ENCODE measurements around the gene UBE3D.
A peak's percentile ranks its signal among the peaks of the same experiment; 100 is the strongest.

Gene UBE3D

DNA sequence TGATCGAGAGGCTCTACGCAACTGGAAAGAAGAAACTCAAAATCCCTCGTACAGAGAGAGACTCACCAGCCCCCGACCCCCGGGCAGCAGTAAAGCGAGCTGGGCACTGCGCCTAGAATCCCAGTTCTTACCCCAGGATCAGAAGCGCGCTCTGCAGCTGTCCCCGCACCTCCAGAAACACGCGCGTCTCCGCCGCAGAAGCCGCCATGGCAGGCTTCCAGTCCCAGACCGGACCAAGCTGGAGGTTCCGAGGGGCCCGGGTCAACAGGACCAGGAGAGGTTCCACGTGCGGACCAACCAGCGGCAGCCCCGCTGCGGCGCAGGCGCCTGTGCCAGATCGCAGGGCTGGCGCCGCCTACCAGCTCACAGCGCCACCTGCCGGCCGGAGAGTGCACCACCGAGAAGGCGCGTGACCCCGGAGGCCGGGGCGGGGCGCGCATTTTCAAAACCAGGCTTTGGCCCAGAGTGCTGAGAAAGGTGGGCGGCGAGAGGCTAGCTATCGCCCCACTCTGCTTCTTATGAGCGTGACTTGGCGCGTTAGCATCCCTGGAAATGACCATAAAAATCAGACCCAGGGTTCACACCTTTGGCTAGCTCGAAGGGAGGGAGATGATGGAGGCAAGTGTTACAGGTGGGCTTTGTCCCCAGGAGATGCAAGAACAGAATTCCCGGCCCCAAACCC lies at the start of gene UBE3D:
Gene UBE3D (minus strand): TSS at position 331 of the 682 bp plus-strand sequence. CDS start 123 bp downstream, at position 208.
- DNase-seq, result peak; percentile 52

GRCh38 chr6:83114164-83114563 lies 48.5 kb upstream of the UBE3D start:
- DNase-seq, result no peak

- no peak for DNase-seq
Observed at GRCh38 chr6:83113258-83113657, 47.6 kb upstream of the UBE3D start.

DNA sequence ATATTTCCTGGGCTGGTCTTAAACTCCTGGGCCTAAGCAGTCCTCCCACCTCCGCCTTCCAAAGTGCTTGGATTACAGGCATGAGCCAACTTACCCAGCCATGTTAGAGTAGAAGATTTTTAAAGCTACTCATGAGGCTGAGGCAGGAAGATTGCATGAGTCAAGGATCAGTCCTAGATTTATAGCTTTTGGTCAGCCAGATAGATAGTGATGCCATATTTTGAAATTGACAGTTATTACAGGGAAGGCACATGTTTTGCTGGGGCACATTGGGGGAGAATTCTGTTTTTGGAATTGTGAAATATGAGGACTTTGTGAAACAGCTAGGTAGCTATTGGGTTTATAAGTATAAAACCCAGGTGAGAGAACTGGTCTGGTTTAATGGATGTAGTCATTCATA lies 42.7 kb upstream of the UBE3D start:
- no peak for DNase-seq

- DNase-seq, result no peak
Observed at GRCh38 chr6:83098589-83098988, 32.9 kb upstream of the UBE3D start.

- no peak for DNase-seq
Observed at GRCh38 chr6:83097675-83098074, 32.0 kb upstream of the UBE3D start.

DNA sequence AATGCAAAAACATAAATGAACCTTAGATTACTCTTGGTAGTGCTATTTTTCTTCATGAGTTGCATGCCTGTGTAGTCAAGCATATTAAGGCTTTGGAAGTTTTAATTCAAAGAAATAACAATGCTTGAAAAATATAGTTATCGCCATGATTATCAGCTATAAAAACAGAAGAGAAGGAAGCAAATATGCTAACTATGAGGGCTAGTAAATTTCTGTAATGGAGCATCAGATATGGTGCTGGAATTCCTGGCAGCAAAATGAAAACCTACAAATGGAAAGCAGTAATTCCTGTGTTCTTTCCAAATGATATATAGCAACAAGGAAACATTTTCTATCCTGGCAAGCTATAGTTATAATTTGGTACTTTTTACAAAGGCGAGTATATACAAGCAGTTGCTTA lies 31.6 kb upstream of the UBE3D start:
- DNase-seq, result no peak

- DNase-seq, result peak; percentile 25
Observed at GRCh38 chr6:83096791-83097190, 31.1 kb upstream of the UBE3D start.

- no peak for DNase-seq
Observed at GRCh38 chr6:83092756-83093399, 27.2 kb upstream of the UBE3D start.

DNA sequence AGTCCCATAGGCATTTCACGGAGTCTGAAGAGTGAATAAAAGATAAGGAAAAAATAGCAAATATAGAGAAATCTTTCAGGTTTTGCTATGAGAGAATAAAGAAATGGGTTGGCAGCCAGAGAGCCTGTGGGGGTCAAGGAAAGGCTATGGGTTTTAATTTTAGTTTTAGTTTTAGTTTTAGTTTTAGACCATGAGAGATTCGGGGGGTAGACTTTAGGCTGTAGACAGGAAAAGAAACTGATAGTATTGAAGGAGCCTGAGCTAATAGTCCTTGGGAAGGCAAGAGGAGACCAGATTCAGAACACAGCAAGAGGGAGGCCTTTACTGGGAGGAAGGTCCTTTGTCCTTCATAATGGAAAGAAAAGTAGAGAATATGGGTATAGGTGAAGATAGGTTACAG lies 21.1 kb upstream of the UBE3D start:
- no peak for DNase-seq

GRCh38 chr6:83083476-83083875 lies 17.8 kb upstream of the UBE3D start:
- no peak for DNase-seq

- DNase-seq, result no peak
Observed at GRCh38 chr6:83073615-83074014, 8.0 kb upstream of the UBE3D start.

DNA sequence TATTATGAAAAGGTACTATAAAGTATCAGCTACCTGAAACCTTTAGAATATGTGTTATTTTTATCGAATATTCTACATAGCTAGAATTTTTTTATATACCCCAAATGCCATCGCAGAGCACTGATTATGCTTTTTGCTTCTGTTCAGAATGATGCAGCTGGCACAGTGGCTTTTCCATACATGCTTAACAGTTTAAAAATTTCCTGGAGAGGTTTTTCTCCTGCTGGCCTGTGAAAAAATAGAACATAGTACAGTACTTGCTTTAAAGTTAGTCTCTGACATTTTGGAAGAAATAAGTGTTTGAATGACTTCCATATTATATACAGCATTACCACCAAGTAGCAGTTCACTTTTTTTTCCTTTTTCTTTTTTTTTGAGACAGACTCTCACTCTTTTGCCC lies 7.1 kb upstream of the UBE3D start:
- DNase-seq, result no peak

DNA sequence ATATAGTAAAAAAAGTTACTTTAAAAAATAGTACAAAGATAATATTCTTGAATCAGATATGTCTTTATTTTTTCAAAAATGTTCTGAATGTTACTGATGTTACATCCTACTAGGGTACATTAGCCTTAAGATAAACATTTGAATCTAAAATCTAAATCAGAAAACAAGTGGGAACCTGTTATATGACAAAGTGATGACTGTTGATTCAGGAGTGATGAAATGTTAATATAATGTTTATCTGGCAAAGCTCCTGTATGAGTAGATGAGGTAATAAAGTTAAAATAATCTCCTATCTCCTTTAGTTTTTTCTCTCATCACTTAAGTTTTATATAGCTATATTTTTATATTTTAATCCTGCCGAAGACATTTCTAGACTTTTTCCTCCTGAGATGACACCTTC lies 6.1 kb upstream of the UBE3D start:
- DNase-seq, result no peak

- DNase-seq, result no peak
Observed at GRCh38 chr6:83071023-83071422, 5.4 kb upstream of the UBE3D start.

DNA sequence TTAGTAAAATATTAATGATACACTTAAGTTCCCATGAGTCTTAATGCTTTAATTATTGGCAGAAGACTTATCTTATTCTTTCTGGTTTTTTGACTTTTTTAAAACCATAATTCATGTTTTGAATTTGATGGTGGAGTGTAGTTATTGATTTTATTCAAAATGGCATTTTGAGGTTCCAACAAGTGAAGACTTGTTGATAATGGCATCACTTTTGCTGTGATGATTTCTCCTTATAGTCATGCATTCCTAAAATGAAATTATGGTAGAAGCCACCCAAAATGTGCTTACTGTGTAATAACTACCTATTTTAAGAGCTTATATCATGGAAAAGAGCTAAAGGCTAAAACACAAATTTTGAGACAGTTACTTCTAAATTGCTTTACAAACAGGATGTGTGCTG lies 4.0 kb upstream of the UBE3D start:
- DNase-seq, result no peak

DNA sequence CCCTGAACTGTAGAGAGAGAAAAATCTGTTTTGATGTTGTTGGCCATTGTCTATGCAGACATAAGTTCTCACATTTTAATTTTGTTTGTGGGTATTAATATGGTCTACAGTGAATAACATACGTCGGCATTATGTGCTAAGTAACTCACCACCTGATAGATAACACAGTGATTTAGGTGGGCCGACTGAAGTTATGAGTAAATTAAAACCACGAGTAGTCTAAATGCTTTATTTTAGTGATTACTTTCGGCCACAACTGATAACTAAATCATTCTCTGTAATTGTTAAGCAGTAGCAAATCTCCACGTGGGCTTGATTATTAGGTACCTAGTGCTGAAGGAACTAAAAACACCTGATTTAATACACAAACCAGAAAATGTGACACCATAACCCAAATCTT lies 3.0 kb upstream of the UBE3D start:
- DNase-seq, result no peak

DNA sequence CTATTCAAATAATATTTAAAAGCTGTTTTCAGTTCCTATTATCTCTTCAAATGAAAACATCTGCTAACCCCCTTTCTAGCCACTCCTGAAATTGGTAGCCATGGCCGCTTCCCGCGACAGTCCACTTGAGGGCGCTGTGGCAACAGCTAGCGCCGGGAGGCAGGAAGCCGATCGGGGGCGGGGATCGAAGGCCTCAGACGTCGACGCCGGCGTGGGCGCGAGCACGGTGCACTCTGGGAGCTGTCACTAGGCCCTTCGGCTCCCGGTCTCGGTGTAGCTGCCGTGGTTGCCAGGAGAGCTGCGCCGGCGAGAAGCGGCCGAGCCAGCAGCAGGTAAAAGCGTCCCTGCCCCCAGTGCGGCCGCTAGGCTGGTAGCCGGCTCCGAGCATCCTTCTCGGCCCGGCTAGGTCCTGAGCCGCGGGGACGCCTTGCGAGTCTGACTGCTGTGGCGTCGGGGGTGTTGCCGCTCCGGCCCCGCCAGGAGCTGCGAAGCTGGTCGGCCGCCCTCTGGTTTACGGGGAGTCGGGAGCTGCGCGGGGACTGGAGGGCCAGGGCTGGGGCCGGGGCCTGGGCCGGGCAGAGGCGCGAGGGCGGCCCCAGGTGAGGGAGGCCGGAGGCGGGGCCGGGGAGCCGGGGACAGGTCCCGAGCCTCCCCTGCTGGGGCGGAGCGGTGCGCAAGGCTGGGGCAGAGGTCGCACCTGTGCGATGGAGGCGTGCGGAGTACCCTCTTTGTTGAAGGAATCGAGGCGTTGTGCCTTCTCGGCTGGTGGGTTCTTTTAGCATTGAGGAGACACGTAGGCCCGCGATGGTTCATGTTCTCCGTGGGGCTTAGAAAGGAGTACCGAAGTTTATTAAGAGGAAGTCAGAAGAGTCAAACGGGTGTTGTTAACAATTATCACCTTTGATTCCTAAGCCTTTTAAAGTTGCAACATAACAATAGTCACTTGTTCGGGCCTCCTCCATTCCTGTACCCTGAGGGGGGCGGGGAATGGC lies 2.1 kb upstream of the UBE3D start, which contains the start of gene DOP1A:
Gene DOP1A (plus strand): TSS at position 224 of the 992 bp plus-strand sequence. CDS start 29,307 bp downstream, outside the sequence.
- peak; percentile 86 for DNase-seq

- DNase-seq, result no peak
Observed at GRCh38 chr6:83062225-83062624, 3.4 kb downstream of the UBE3D start.

DNA sequence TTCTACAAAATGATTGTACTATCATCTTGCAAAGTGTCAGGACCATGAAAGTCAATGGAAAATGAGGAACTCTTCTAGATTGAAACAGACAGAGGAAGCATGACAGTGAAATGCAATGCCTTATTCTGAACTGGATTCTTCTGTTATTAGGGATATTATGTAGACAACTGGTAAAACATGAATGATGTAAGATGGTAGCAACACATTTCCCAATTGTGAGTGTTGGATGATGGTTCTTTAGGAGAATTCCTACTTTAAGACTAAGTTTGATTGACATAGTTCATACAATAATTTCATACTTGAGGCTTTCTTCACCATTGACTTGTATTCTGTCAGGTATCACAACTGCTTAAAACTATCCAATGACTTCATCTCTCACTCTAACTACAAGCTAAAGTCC lies 4.5 kb downstream of the UBE3D start:
- DNase-seq, result no peak

DNA sequence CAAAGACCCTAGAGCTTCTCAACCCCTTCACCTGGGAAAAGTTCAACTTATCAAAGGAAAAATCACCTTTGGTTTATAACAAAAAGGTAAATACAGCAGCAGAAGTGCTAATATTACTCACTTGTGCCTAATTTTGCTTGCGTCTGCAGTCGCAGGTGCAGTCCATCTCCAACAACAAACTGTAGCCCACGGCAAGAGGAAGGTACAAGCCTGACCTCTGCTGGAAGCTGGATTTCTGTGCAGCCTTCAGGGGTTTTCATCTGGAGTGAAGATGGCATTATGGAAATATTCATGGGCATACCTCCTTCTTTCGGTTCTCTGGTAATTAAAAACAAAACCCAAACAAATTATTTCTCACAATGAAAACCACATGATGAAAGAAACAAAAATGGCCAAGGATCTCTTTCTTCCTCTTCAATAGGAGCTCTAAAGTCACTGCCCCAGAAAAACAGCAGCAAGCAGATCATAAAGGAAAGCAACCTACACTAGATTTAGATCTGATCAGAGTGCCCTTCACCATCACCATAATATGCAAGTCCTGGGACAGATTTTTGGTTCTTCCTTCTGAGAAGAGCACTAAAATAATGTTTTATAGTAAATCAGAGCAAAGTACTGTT lies 7.8 kb downstream of the UBE3D start:
- peak; percentile 39 for DNase-seq

DNA sequence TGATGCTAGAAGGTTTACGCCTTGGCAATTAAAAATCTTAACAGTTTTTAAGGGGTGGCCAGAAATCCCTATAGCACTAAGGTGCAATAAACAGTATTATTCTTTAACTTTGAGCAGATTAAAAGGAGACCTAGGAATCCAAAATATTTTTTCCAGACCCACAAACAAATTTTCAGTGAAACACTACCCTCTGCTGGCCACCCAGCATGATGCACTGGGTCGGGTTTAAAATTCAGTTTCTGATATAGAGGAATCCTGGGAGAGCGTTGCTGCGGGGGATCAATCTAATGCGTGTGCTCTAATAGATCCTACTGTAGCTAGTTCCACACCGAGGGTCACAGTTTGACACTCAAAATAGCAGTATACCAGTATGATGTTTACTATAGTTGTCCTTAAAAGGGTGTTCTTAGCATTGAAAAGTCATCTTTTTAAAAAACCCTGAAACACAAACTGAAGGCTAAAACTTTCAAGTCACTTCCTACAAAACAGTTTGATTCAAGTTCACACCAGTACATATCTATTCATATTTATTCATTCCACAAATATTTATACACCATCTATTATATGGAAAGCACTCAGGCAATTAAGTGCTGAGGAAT lies 10.2 kb downstream of the UBE3D start:
- peak; percentile 19 for DNase-seq

- DNase-seq, result no peak
Observed at GRCh38 chr6:83053678-83054077, 12.0 kb downstream of the UBE3D start.
